ENCODE data around the gene CLTC. TPM values are rescaled to one million over a fixed set of nuclear protein-coding genes. Genes with fewer than 3 reads are reported as not detected.

The CLTC gene
- total RNA-seq, 1 donor from 2014 or later = 253 TPM

DNA sequence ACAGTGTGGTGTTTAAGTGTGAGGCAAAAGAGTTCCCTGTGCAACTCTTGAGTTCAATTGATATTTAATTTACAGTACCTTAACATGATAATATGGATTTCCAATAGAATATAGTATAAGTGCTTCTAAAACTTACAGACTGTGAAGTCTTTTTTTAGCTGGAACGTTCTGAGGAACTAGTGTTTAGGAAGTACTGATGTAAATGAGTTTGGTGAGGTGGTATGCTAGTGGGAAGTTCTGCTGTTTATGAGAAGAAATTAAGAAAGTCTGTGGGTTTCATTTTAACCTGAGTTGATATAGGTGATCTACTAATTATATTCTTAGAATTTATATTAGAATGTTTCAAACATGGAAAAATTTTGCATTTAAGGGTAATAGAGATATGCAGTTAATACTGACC, 55.5 kb downstream of the CLTC start:
- Mint-ChIP-seq H3K27me3 (ENCODE audit: unreplicated experiment) (no peaks in the 10 kb centered on the region), H3K9me3 (ENCODE audit: unreplicated experiment) (no peaks in the 10 kb centered on the region), H3K4me1 (ENCODE audit: low read depth, unreplicated experiment) (no peaks in the 10 kb centered on the region), H3K27ac (ENCODE audit: unreplicated experiment) (no peak overlapping the region), H3K36me3 (ENCODE audit: unreplicated experiment) (no peaks in the 10 kb centered on the region), H3K4me3 (ENCODE audit: unreplicated experiment) (no peak overlapping the region)
- no peak for DNase-seq
- TF ChIP-seq CTCF (IDR thresholded peaks at IDR 0.05; ENCODE audit: partially characterized antibody, unreplicated experiment) = no peak

DNA sequence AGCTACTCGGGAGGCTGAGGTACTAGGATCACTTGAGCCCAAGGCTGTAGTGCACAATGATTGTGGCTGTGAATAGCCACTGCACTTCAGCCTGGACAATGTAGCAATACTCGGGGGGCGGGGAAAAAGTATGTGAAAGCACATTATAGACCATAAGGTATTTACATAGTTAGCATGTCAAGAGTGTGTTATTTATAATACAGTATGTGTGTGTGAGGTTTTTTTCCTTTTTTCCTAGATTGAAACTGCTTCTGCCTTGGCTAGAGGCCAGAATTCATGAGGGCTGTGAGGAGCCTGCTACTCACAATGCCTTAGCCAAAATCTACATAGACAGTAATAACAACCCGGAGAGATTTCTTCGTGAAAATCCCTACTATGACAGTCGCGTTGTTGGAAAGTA, 57.0 kb downstream of the CLTC start:
- H3K36me3 Mint-ChIP-seq (ENCODE audit: unreplicated experiment) = no peaks in the 10 kb centered on the region
- no peak for TF ChIP-seq CTCF (IDR thresholded peaks at IDR 0.05; ENCODE audit: partially characterized antibody, unreplicated experiment)
- no peaks in the 10 kb centered on the region for H3K27me3 Mint-ChIP-seq (ENCODE audit: unreplicated experiment)
- no peak overlapping the region for H3K4me3 Mint-ChIP-seq (ENCODE audit: unreplicated experiment)
- H3K9me3 Mint-ChIP-seq (ENCODE audit: unreplicated experiment) = no peaks in the 10 kb centered on the region
- no peak for DNase-seq
- H3K27ac Mint-ChIP-seq (ENCODE audit: unreplicated experiment) = no peak overlapping the region
- H3K4me1 Mint-ChIP-seq (ENCODE audit: low read depth, unreplicated experiment) = no peaks in the 10 kb centered on the region

- no peak overlapping the region for H3K27ac Mint-ChIP-seq (ENCODE audit: unreplicated experiment)
- H3K4me3 Mint-ChIP-seq (ENCODE audit: unreplicated experiment) = no peak overlapping the region
- H3K36me3 Mint-ChIP-seq (ENCODE audit: unreplicated experiment) = no peaks in the 10 kb centered on the region
Measured at GRCh38 chr17:59678918-59679317, 59.2 kb downstream of the CLTC start.

GRCh38 chr17:59680314-59680713, 60.6 kb downstream of the CLTC start:
- no peak overlapping the region for H3K4me3 Mint-ChIP-seq (ENCODE audit: unreplicated experiment)
- DNase-seq = no peak
- H3K4me1 Mint-ChIP-seq (ENCODE audit: low read depth, unreplicated experiment) = no peaks in the 10 kb centered on the region
- no peaks in the 10 kb centered on the region for H3K9me3 Mint-ChIP-seq (ENCODE audit: unreplicated experiment)
- no peaks in the 10 kb centered on the region for H3K36me3 Mint-ChIP-seq (ENCODE audit: unreplicated experiment)
- H3K27ac Mint-ChIP-seq (ENCODE audit: unreplicated experiment) = no peak overlapping the region
- no peaks in the 10 kb centered on the region for H3K27me3 Mint-ChIP-seq (ENCODE audit: unreplicated experiment)
- TF ChIP-seq CTCF (IDR thresholded peaks at IDR 0.05; ENCODE audit: partially characterized antibody, unreplicated experiment) = no peak

More at GRCh38 chr17:59678918-59679317, 59.2 kb downstream of the CLTC start:
- no peak for TF ChIP-seq CTCF (IDR thresholded peaks at IDR 0.05; ENCODE audit: partially characterized antibody, unreplicated experiment)
- Mint-ChIP-seq H3K9me3 (ENCODE audit: unreplicated experiment) (no peaks in the 10 kb centered on the region), H3K27me3 (ENCODE audit: unreplicated experiment) (no peaks in the 10 kb centered on the region), H3K4me1 (ENCODE audit: low read depth, unreplicated experiment) (no peaks in the 10 kb centered on the region)
- no peak for DNase-seq

DNA sequence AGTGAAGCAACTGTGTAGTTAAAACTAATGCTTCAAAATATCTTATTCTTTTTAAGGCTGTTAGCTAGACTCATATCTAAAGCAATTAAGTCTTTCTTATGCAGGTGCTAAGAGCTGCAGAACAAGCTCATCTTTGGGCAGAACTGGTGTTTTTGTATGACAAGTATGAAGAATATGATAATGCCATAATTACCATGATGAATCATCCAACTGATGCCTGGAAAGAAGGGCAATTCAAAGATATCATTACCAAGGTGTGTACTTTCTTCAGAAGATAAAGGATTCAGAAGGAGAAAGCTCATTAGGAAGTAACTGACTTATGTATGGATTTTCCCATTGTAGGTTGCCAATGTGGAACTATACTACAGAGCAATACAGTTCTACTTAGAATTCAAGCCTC, 63.6 kb downstream of the CLTC start:
- no peak for TF ChIP-seq CTCF (IDR thresholded peaks at IDR 0.05; ENCODE audit: partially characterized antibody, unreplicated experiment)
- Mint-ChIP-seq H3K27me3 (ENCODE audit: unreplicated experiment) (no peaks in the 10 kb centered on the region), H3K36me3 (ENCODE audit: unreplicated experiment) (no peaks in the 10 kb centered on the region), H3K4me1 (ENCODE audit: low read depth, unreplicated experiment) (no peaks in the 10 kb centered on the region), H3K27ac (ENCODE audit: unreplicated experiment) (no peak overlapping the region), H3K4me3 (ENCODE audit: unreplicated experiment) (no peak overlapping the region), H3K9me3 (ENCODE audit: unreplicated experiment) (no peaks in the 10 kb centered on the region)
- no peak for DNase-seq
